ENCODE results near the gene SNRNP40. TPM values are rescaled to one million over a fixed set of nuclear protein-coding genes. Genes with fewer than 3 reads are reported as not detected.

Gene SNRNP40
- polyA plus RNA-seq, 3 donors: 25.6 to 56.4 (median 50.9) TPM

GRCh38 chr1:31335007-31335406 is 38.4 kb upstream of the SNRNP40 start:
- H3K4me3 ChIP-seq (replicated peaks in 1 of 3; ENCODE audit: low read depth in 2 of 3, low read length in 3 of 3): no peak overlapping the region
- no peak overlapping the region for H3K4me2 ChIP-seq (replicated peaks; ENCODE audit: extremely low read depth, low read length, poor library complexity, severe bottlenecking)
- intact Hi-C loops (cut with micrococcal nuclease): no loop called here
- peaks cover 3% of the 10 kb centered on the region for H4K20me1 ChIP-seq (ENCODE audit: insufficient read depth, low read length)
- Mint-ChIP-seq H3K27ac (no peak overlapping the region), H3K36me3 (peaks cover 38% of the 10 kb centered on the region in 2 donors), H3K9me3 (peaks cover 0 to 2% (median 0%) of the 10 kb centered on the region in 7 donors), H3K4me1 (peaks cover 8% of the 10 kb centered on the region), H3K27me3 (ENCODE audit: low read depth in 3 of 3) (peaks cover 0 to 2% (median 0%) of the 10 kb centered on the region in 3 donors), H3K4me3 (no peak overlapping the region)
- H3K9ac ChIP-seq (ENCODE audit: insufficient read depth, low read length, poor library complexity, severe bottlenecking): no peak overlapping the region
- no peaks in the 10 kb centered on the region for H3K27me3 ChIP-seq (ENCODE audit: control insufficient read depth in 2 of 2, insufficient read depth in 2 of 2, low read length in 2 of 2)
- H2AFZ ChIP-seq (ENCODE audit: insufficient read depth, low read depth, low read length, poor library complexity, severe bottlenecking): no peak overlapping the region
- no peaks in the 10 kb centered on the region for H3K79me2 ChIP-seq (ENCODE audit: insufficient read depth, low read length)
- peak; percentile 16 for TF ChIP-seq CTCF (IDR thresholded peaks at IDR 0.05)
- H3K36me3 ChIP-seq (replicated peaks in 1 of 2; ENCODE audit: control insufficient read depth in 1 of 2, insufficient read depth in 2 of 2, low read length in 2 of 2): peaks cover 14 to 32% of the 10 kb centered on the region in 2 donors
- no peak overlapping the region for H3K27ac ChIP-seq (ENCODE audit: low read depth in 1 of 2, low read length in 2 of 2)
- no peaks in the 10 kb centered on the region for H3K9me3 ChIP-seq (replicated peaks in 1 of 2; ENCODE audit: control insufficient read depth in 1 of 2, insufficient read depth in 1 of 2, low read length in 2 of 2)
- no peaks in the 10 kb centered on the region for H3K4me1 ChIP-seq (ENCODE audit: control insufficient read depth in 1 of 2, insufficient read depth in 2 of 2, low read length in 2 of 2)
- DNase-seq: no peak

- no peak for DNase-seq
- peaks cover 13 to 17% of the 10 kb centered on the region in 2 donors for H3K36me3 ChIP-seq (replicated peaks in 1 of 2; ENCODE audit: control insufficient read depth in 1 of 2, insufficient read depth in 2 of 2, low read length in 2 of 2)
- no peak overlapping the region for H3K4me3 ChIP-seq (replicated peaks in 1 of 3; ENCODE audit: low read depth in 2 of 3, low read length in 3 of 3)
- intact Hi-C loops (cut with micrococcal nuclease): no loop called here
- no peaks in the 10 kb centered on the region for H3K27me3 ChIP-seq (ENCODE audit: control insufficient read depth in 2 of 2, insufficient read depth in 2 of 2, low read length in 2 of 2)
- Mint-ChIP-seq H3K36me3 (peaks cover 17 to 37% of the 10 kb centered on the region in 2 donors), H3K4me1 (no peaks in the 10 kb centered on the region), H3K4me3 (no peak overlapping the region), H3K27ac (no peak overlapping the region), H3K27me3 (ENCODE audit: low read depth in 3 of 3) (peaks cover 0 to 1% (median 0%) of the 10 kb centered on the region in 3 donors), H3K9me3 (peaks cover 0 to 2% (median 0%) of the 10 kb centered on the region in 7 donors)
- no peaks in the 10 kb centered on the region for H3K4me1 ChIP-seq (ENCODE audit: control insufficient read depth in 1 of 2, insufficient read depth in 2 of 2, low read length in 2 of 2)
- WGBS (ENCODE audit: insufficient coverage): 80% methylated on average over 1 of the region's 3 CpGs
- H3K9me3 ChIP-seq (replicated peaks in 1 of 2; ENCODE audit: control insufficient read depth in 1 of 2, insufficient read depth in 1 of 2, low read length in 2 of 2): no peaks in the 10 kb centered on the region
- H3K79me2 ChIP-seq (ENCODE audit: insufficient read depth, low read length): no peaks in the 10 kb centered on the region
- H3K4me2 ChIP-seq (replicated peaks; ENCODE audit: extremely low read depth, low read length, poor library complexity, severe bottlenecking): no peak overlapping the region
- no peak overlapping the region for H3K27ac ChIP-seq (ENCODE audit: low read depth in 1 of 2, low read length in 2 of 2)
- no peak for TF ChIP-seq CTCF (IDR thresholded peaks at IDR 0.05)
- no peak overlapping the region for H2AFZ ChIP-seq (ENCODE audit: insufficient read depth, low read depth, low read length, poor library complexity, severe bottlenecking)
- no peaks in the 10 kb centered on the region for H4K20me1 ChIP-seq (ENCODE audit: insufficient read depth, low read length)
- H3K9ac ChIP-seq (ENCODE audit: insufficient read depth, low read length, poor library complexity, severe bottlenecking): no peak overlapping the region
Observed at GRCh38 chr1:31327381-31327780, 30.8 kb upstream of the SNRNP40 start.
